Endothelial cell (in vitro differentiated cells): ENCODE results near the gene TMEM184B. TPM values are rescaled to one million over a fixed set of nuclear protein-coding genes. Genes with fewer than 3 reads are reported as not detected.

ENCODE experiments used
- DNase-seq: peaks from one replicate; pipeline ENCODE4 v3.0.0; 2021; ENCODE audit warnings: low spot score
- H3K27ac Mint-ChIP-seq: one replicate; pipeline ENCODE4 v1.8.0; 2021; ENCODE audit warnings: mixed read lengths, inconsistent platforms; ENCODE audit not compliant: unreplicated experiment
- H3K27me3 Mint-ChIP-seq: one replicate; pipeline ENCODE4 v1.8.0; 2021; ENCODE audit warnings: mild to moderate bottlenecking, moderate library complexity, mixed read lengths, inconsistent platforms; ENCODE audit not compliant: unreplicated experiment
- H3K36me3 Mint-ChIP-seq: one replicate; pipeline ENCODE4 v1.8.0; 2021; ENCODE audit warnings: mild to moderate bottlenecking, low read depth, mixed read lengths, inconsistent platforms; ENCODE audit not compliant: unreplicated experiment
- H3K4me1 Mint-ChIP-seq: one replicate; pipeline ENCODE4 v1.8.0; 2021; ENCODE audit warnings: mild to moderate bottlenecking, mixed read lengths, inconsistent platforms; ENCODE audit not compliant: unreplicated experiment
- H3K4me3 Mint-ChIP-seq: one replicate; pipeline ENCODE4 v1.8.0; 2021; ENCODE audit warnings: mild to moderate bottlenecking, mixed read lengths, inconsistent platforms; ENCODE audit not compliant: unreplicated experiment
- H3K9me3 Mint-ChIP-seq: one replicate; pipeline ENCODE4 v1.8.0; 2021; ENCODE audit warnings: mixed read lengths, inconsistent platforms; ENCODE audit not compliant: unreplicated experiment
- total RNA-seq: library from RNA; stranded (reverse); fragmentation: NEBNext Ultra II Directional; extraction: Animal tissue kit (Norgen Biotek cat#: 25700); gene quantifications from one replicate; pipeline ENCODE4 v1.2.1, GENCODE V29; 2021; ENCODE audit not compliant: unreplicated experiment
- TF ChIP-seq, protein P1 (sequence below): fragments of 200-600 bp; sonication (generic); IDR thresholded peaks from one replicate; pipeline ENCODE4 v1.5.0; 2021; ENCODE audit warnings: antibody characterized with exemption; ENCODE audit not compliant: unreplicated experiment

TMEM184B gene
- total RNA-seq, 1 donor from 2014 or later = 59.8 TPM

DNA sequence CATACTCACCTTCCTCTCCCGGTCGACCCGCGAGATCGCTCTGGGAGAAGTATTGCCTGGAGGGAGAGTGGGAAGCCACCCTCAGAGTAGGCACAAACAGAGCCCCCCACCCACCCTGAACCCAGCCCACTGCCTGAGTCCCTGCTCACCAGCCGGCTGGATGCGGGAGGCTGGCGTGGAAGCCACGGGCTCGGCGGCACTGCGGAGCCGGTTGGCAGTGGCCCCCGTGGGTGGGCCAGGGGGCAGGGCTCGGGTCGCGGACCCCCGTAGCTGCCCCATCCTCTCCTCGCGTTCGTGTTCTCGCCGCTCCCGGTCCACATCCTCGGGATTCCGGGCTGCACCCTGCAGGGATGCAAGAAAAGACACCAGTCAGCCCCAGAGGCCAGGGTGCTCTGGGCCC lies 21.4 kb upstream of the TMEM184B start:
- TF ChIP-seq, protein P1, sequence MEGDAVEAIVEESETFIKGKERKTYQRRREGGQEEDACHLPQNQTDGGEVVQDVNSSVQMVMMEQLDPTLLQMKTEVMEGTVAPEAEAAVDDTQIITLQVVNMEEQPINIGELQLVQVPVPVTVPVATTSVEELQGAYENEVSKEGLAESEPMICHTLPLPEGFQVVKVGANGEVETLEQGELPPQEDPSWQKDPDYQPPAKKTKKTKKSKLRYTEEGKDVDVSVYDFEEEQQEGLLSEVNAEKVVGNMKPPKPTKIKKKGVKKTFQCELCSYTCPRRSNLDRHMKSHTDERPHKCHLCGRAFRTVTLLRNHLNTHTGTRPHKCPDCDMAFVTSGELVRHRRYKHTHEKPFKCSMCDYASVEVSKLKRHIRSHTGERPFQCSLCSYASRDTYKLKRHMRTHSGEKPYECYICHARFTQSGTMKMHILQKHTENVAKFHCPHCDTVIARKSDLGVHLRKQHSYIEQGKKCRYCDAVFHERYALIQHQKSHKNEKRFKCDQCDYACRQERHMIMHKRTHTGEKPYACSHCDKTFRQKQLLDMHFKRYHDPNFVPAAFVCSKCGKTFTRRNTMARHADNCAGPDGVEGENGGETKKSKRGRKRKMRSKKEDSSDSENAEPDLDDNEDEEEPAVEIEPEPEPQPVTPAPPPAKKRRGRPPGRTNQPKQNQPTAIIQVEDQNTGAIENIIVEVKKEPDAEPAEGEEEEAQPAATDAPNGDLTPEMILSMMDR = no peak

DNA sequence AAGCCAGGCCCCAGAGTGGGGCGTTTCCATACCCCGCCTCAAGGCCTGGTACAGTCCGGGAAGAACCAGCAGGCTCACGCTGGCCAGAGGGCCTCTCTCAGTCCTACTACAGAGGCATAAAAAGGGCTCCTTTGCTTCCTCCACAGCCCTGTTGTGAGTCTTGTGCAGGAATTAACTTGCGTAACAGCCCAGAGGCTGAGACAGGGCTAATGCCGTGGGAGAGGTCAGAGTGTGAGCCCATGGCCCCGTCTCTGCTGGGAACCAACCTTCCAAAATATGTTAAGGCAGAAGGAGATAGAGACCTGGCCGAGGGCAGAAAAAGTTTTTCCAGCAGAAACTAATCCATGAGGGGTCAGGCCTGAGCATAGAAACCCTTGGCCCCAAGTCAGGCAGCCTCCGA lies 19.9 kb upstream of the TMEM184B start:
- DNase-seq = no peak
- peaks cover 4% of the 10 kb centered on the region for H3K27me3 Mint-ChIP-seq
- no peak overlapping the region for H3K4me3 Mint-ChIP-seq
- no peaks in the 10 kb centered on the region for H3K9me3 Mint-ChIP-seq
- TF ChIP-seq, protein P1 = no peak
- H3K36me3 Mint-ChIP-seq = peaks cover 16% of the 10 kb centered on the region
- peaks cover 3% of the 10 kb centered on the region for H3K4me1 Mint-ChIP-seq
- H3K27ac Mint-ChIP-seq = no peak overlapping the region

More for the DNA sequence above, 21.4 kb upstream of the TMEM184B start:
- Mint-ChIP-seq H3K9me3 (no peaks in the 10 kb centered on the region), H3K4me3 (no peak overlapping the region), H3K27ac (no peak overlapping the region), H3K4me1 (peaks cover 3% of the 10 kb centered on the region), H3K36me3 (peaks cover 24% of the 10 kb centered on the region), H3K27me3 (peaks cover 4% of the 10 kb centered on the region)
- no peak for DNase-seq

DNA sequence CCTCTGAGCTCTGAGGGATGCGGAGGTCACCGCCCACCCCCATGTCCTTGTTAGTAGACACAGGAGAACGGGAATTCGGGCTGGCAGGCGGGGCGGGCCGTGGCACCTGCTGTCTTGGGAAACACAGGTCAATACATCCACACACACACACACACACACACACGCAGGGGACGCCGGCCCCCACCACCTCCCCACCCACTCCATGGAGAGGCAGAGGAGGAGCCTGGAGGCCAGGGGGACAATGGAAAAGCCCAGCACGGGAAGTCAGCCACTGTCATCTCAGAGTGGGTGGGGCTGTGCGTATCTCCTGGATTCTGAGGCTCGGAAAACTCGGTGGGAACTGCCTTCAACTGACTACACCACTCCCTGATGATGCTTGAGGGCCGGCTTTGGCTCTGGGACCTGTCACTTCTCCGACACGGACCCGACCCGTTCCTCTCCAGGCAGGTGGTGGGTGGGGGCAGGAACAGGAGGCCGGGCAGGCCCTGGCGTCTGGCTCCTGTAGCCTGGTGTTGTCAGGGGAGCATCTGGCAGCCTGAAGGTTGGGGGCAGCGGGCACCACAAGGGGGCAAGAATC lies 18.5 kb upstream of the TMEM184B start:
- Mint-ChIP-seq H3K36me3 (peaks cover 9% of the 10 kb centered on the region), H3K27ac (no peak overlapping the region), H3K27me3 (peaks cover 4% of the 10 kb centered on the region), H3K4me3 (no peak overlapping the region), H3K9me3 (no peaks in the 10 kb centered on the region), H3K4me1 (peaks cover 6% of the 10 kb centered on the region)
- TF ChIP-seq, protein P1 = no peak
- DNase-seq = no peak

DNA sequence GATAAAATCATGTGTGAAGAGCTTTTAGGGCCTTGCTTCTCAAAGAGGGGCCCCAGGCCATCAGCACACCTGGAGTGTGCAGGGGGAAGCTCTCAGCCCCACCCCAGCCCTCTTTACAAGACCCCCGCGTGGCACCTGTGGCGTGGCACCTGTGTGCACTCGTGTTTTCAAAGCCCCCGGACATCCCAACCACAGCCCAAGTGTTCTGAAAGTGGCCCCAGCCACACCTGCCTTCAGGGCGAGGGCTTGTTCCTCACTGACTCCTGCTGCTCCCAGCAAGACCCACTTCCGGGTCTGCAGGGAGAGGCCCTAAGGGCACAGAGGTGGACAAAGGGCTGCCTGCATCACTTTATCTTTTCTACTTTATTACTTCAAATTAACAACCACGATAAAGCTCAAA lies 17.5 kb upstream of the TMEM184B start:
- Mint-ChIP-seq H3K4me3 (no peak overlapping the region), H3K4me1 (peaks cover 6% of the 10 kb centered on the region), H3K27me3 (peaks cover 1% of the 10 kb centered on the region), H3K36me3 (peaks cover 9% of the 10 kb centered on the region), H3K27ac (no peak overlapping the region), H3K9me3 (no peaks in the 10 kb centered on the region)
- TF ChIP-seq, protein P1 = no peak
- DNase-seq = no peak

DNA sequence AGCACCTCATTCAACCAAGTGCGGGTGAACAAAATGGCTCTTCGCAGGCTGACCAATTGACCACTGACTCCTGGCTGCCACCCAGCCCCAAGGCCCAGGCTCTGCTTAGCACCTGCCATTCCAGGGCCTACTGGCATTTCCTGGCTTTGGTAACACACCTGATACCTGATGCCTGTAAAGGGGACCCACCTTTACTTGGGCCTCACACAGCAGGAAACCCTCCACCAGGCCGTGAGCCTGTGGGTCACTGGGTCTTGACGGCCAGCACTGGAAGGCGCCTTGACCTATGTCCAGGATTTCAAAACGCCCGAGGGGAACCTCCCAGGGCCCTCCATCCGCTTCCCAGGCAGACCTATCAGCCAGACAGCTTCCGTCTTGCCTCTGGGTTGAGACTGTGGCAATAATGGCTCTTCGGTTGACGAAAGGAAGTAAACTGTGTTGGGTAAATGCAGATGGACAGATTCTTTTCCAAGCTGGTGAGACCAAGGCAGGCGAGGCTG lies 16.8 kb upstream of the TMEM184B start:
- peaks cover 9% of the 10 kb centered on the region for H3K36me3 Mint-ChIP-seq
- H3K4me3 Mint-ChIP-seq = no peak overlapping the region
- H3K27me3 Mint-ChIP-seq = peaks cover 1% of the 10 kb centered on the region
- H3K9me3 Mint-ChIP-seq = no peaks in the 10 kb centered on the region
- no peak for DNase-seq
- peaks cover 6% of the 10 kb centered on the region for H3K4me1 Mint-ChIP-seq
- no peak overlapping the region for H3K27ac Mint-ChIP-seq
- TF ChIP-seq, protein P1 = no peak
